ENCODE results near the gene EPHA7. TPM values are rescaled to one million over a fixed set of nuclear protein-coding genes. Genes with fewer than 3 reads are reported as not detected.

Gene EPHA7
- total and polyA plus RNA-seq, 2 of the 4 experiments (the other 2 are of a cell fraction): not detected

- H4K91ac ChIP-seq (ENCODE audit: insufficient read depth, low read depth, low read length): no peak overlapping the region
- H3K56ac ChIP-seq (ENCODE audit: extremely low read depth, insufficient read depth, low read length): no peak overlapping the region
- ChIA-PET CTCF (no interaction called here), POLR2A (ENCODE audit: unreplicated experiment) (no interaction called here)
- no TSS peak for BruUV-seq (replicated peaks)
- H4K8ac ChIP-seq (ENCODE audit: low read depth in 2 of 2, low read length in 2 of 2): no peak overlapping the region
- H3K9me3 ChIP-seq (ENCODE audit: control insufficient read depth, insufficient read depth, low read length): no peaks in the 10 kb centered on the region
- H3K9ac ChIP-seq (ENCODE audit: low read depth, low read length): no peak overlapping the region
- no peak overlapping the region for H3K4me3 ChIP-seq (ENCODE audit: insufficient read depth, low read depth, low read length)
- no peak overlapping the region for H4K5ac ChIP-seq (ENCODE audit: low read depth, low read length)
- intact Hi-C loops (cut with micrococcal nuclease): no loop called here
- H2BK15ac ChIP-seq (ENCODE audit: low read depth, low read length): no peak overlapping the region
- no peak overlapping the region for H2AFZ ChIP-seq (replicated peaks; ENCODE audit: low read length, poor library complexity)
- ATAC-seq (ENCODE audit: low read depth) (no peak), DNase-seq (no peak)
- WGBS, 2 experiments (ENCODE audit: extremely low coverage in 2 of 2, insufficient read length in 1 of 2): no CpG with 5 or more reads among the region's 1 CpG
- no peak overlapping the region for H3K14ac ChIP-seq (replicated peaks; ENCODE audit: low read depth, low read length)
- TF ChIP-seq RFX5 (IDR thresholded peaks at IDR 0.05; ENCODE audit: low read depth, low read length) (no peak), RAD21 (IDR thresholded peaks at IDR 0.05; ENCODE audit: low read length) (no peak), MAFK (IDR thresholded peaks at IDR 0.05; ENCODE audit: low read depth, low read length) (no peak), CEBPB (IDR thresholded peaks at IDR 0.05; ENCODE audit: low read depth, low read length) (no peak), CHD1 (IDR thresholded peaks at IDR 0.05; ENCODE audit: low read depth, low read length) (no peak), MXI1 (IDR thresholded peaks at IDR 0.05; ENCODE audit: borderline replicate concordance, low read depth, low read length) (no peak), MAZ (IDR thresholded peaks at IDR 0.05; ENCODE audit: borderline replicate concordance, low read depth, low read length) (no peak), SMC3 (IDR thresholded peaks at IDR 0.05; ENCODE audit: low read depth, low read length) (no peak), POLR2A (IDR thresholded peaks at IDR 0.05; ENCODE audit: low read depth, low read length) (no peak)
- TF ChIP-seq, protein P1, sequence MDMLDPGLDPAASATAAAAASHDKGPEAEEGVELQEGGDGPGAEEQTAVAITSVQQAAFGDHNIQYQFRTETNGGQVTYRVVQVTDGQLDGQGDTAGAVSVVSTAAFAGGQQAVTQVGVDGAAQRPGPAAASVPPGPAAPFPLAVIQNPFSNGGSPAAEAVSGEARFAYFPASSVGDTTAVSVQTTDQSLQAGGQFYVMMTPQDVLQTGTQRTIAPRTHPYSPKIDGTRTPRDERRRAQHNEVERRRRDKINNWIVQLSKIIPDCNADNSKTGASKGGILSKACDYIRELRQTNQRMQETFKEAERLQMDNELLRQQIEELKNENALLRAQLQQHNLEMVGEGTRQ (IDR thresholded peaks at IDR 0.05; ENCODE audit: low read depth, low read length): no peak
- TF ChIP-seq, protein P2, sequence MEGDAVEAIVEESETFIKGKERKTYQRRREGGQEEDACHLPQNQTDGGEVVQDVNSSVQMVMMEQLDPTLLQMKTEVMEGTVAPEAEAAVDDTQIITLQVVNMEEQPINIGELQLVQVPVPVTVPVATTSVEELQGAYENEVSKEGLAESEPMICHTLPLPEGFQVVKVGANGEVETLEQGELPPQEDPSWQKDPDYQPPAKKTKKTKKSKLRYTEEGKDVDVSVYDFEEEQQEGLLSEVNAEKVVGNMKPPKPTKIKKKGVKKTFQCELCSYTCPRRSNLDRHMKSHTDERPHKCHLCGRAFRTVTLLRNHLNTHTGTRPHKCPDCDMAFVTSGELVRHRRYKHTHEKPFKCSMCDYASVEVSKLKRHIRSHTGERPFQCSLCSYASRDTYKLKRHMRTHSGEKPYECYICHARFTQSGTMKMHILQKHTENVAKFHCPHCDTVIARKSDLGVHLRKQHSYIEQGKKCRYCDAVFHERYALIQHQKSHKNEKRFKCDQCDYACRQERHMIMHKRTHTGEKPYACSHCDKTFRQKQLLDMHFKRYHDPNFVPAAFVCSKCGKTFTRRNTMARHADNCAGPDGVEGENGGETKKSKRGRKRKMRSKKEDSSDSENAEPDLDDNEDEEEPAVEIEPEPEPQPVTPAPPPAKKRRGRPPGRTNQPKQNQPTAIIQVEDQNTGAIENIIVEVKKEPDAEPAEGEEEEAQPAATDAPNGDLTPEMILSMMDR (conservative IDR thresholded peaks at IDR 0.05; ENCODE audit: low read depth, low read length): no peak
- TF ChIP-seq, protein P3, sequence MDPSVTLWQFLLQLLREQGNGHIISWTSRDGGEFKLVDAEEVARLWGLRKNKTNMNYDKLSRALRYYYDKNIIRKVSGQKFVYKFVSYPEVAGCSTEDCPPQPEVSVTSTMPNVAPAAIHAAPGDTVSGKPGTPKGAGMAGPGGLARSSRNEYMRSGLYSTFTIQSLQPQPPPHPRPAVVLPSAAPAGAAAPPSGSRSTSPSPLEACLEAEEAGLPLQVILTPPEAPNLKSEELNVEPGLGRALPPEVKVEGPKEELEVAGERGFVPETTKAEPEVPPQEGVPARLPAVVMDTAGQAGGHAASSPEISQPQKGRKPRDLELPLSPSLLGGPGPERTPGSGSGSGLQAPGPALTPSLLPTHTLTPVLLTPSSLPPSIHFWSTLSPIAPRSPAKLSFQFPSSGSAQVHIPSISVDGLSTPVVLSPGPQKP (IDR thresholded peaks at IDR 0.05; ENCODE audit: borderline replicate concordance, low read depth, low read length): no peak
- no peaks in the 10 kb centered on the region for H3K27me3 ChIP-seq (ENCODE audit: control insufficient read depth, insufficient read depth, low read length)
- no peak overlapping the region for H2BK120ac ChIP-seq (ENCODE audit: low read depth, low read length)
- no peak overlapping the region for H3K23ac ChIP-seq (ENCODE audit: low read depth, low read length)
- no peak overlapping the region for H3K18ac ChIP-seq (ENCODE audit: low read depth, low read length)
- no peak overlapping the region for H2AK5ac ChIP-seq (ENCODE audit: low read depth, low read length)
- H3K27ac ChIP-seq (ENCODE audit: insufficient read depth, low read length): no peak overlapping the region
- no peaks in the 10 kb centered on the region for H3K79me1 ChIP-seq (ENCODE audit: low read depth in 1 of 2, low read length in 2 of 2)
- in situ Hi-C loops (cut with MboI; ENCODE audit: low sequenced_read_pairs): no loop called here
- H2AK9ac ChIP-seq (replicated peaks; ENCODE audit: low read depth, low read length, poor library complexity): no peak overlapping the region
- H3K4ac ChIP-seq (ENCODE audit: low read depth, low read length): no peak overlapping the region
- no peaks in the 10 kb centered on the region for H4K20me1 ChIP-seq (ENCODE audit: insufficient read depth, low read length)
- no peaks in the 10 kb centered on the region for H3K4me1 ChIP-seq (ENCODE audit: control insufficient read depth, insufficient read depth, low read length)
- no peak overlapping the region for H2BK5ac ChIP-seq (ENCODE audit: low read depth, low read length, poor library complexity, severe bottlenecking)
- H3K36me3 ChIP-seq (ENCODE audit: control insufficient read depth, insufficient read depth, low read length): no peaks in the 10 kb centered on the region
- no peaks in the 10 kb centered on the region for H3K9me1 ChIP-seq (ENCODE audit: insufficient read depth, low read length)
- no peak overlapping the region for H2BK20ac ChIP-seq (ENCODE audit: low read depth, low read length)
- H3K4me2 ChIP-seq (ENCODE audit: low read depth, low read length): no peak overlapping the region
- dilution Hi-C loops (cut with HindIII; ENCODE audit: low sequenced_read_pairs, unreplicated experiment): no loop called here
Observed at GRCh38 chr6:93344333-93344835, 75.0 kb downstream of the EPHA7 start.
